ENCODE results near the gene SKOR1. TPM values are rescaled to one million over a fixed set of nuclear protein-coding genes. Genes with fewer than 3 reads are reported as not detected.

The SKOR1 gene
- total RNA-seq, 1 experiment from 2014 or later: 0.13 TPM

GRCh38 chr15:67865766-67866165 lies 40.5 kb downstream of the SKOR1 start:
- H3K14ac ChIP-seq (ENCODE audit: insufficient read depth, low read length): no peak overlapping the region
- Mint-ChIP-seq H3K27me3 (ENCODE audit: low read depth) (peaks cover 22% of the 10 kb centered on the region), H3K27ac (peak overlapping the region in 2 of 3 experiments; percentile 20 to 52; a peak in 3 of 7 replicates), H3K36me3 (ENCODE audit: insufficient read depth in 1 of 3, low read depth in 3 of 3) (peaks cover 1 to 10% (median 8%) of the 10 kb centered on the region in 3 experiments; a peak in 4 of 7 replicates), H3K9me3 (peaks cover 14% of the 10 kb centered on the region in 2 experiments), H3K4me1 (peaks cover 18 to 19% of the 10 kb centered on the region in 2 experiments), H3K4me3 (no peak overlapping the region)
- no peak overlapping the region for H4K91ac ChIP-seq (ENCODE audit: insufficient read length, low read depth, low read length)
- H2BK120ac ChIP-seq (ENCODE audit: low read depth, low read length, poor library complexity, severe bottlenecking): no peak overlapping the region
- no peak overlapping the region for H3K23ac ChIP-seq (ENCODE audit: insufficient read length, low read depth, low read length)
- no peaks in the 10 kb centered on the region for H3K79me2 ChIP-seq (ENCODE audit: insufficient read depth, low read length)
- no peak overlapping the region for H2AFZ ChIP-seq (ENCODE audit: low read length)
- H3K4ac ChIP-seq (ENCODE audit: low read depth, low read length): no peak overlapping the region
- H3T11ph ChIP-seq (ENCODE audit: low read length): no peak overlapping the region
- H2BK12ac ChIP-seq (ENCODE audit: insufficient read length, low read depth, low read length): no peak overlapping the region
- DNase-seq: no peak
- no peaks in the 10 kb centered on the region for H4K20me1 ChIP-seq (ENCODE audit: control insufficient read depth, insufficient read depth, insufficient read length)
- H3K4me2 ChIP-seq (ENCODE audit: insufficient read depth, insufficient read length, low read length): no peak overlapping the region
- no peak overlapping the region for H2BK20ac ChIP-seq (ENCODE audit: low read depth, low read length, poor library complexity, severe bottlenecking)
- H4K5ac ChIP-seq (ENCODE audit: insufficient read length, low read depth, low read length): no peak overlapping the region
- TF ChIP-seq, protein P1, sequence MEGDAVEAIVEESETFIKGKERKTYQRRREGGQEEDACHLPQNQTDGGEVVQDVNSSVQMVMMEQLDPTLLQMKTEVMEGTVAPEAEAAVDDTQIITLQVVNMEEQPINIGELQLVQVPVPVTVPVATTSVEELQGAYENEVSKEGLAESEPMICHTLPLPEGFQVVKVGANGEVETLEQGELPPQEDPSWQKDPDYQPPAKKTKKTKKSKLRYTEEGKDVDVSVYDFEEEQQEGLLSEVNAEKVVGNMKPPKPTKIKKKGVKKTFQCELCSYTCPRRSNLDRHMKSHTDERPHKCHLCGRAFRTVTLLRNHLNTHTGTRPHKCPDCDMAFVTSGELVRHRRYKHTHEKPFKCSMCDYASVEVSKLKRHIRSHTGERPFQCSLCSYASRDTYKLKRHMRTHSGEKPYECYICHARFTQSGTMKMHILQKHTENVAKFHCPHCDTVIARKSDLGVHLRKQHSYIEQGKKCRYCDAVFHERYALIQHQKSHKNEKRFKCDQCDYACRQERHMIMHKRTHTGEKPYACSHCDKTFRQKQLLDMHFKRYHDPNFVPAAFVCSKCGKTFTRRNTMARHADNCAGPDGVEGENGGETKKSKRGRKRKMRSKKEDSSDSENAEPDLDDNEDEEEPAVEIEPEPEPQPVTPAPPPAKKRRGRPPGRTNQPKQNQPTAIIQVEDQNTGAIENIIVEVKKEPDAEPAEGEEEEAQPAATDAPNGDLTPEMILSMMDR (conservative IDR thresholded peaks at IDR 0.05): no peak
- no peaks in the 10 kb centered on the region for H3K23me2 ChIP-seq (ENCODE audit: insufficient read length, low read depth, low read length, poor library complexity, severe bottlenecking)
- H2BK15ac ChIP-seq (ENCODE audit: low read depth, low read length): no peak overlapping the region
- no peak overlapping the region for H3K27ac ChIP-seq (ENCODE audit: insufficient read length, low read depth, low read length)
- no peak overlapping the region for H3K56ac ChIP-seq (ENCODE audit: insufficient read length, low read depth, low read length)
- no peaks in the 10 kb centered on the region for H3K27me3 ChIP-seq (ENCODE audit: insufficient read depth, low read length)
- no peak overlapping the region for H3K18ac ChIP-seq (ENCODE audit: insufficient read length, low read depth, low read length)
- no peak overlapping the region for H3K9ac ChIP-seq (ENCODE audit: extremely low read depth, insufficient read length, low read length)
- no peaks in the 10 kb centered on the region; the same call in 1 of the 2 replicates for H3K4me1 ChIP-seq (ENCODE audit: insufficient read depth, low read length)
- no peak overlapping the region for H2AK5ac ChIP-seq (ENCODE audit: insufficient read length, low read length)
- H4K8ac ChIP-seq (replicated peaks; ENCODE audit: insufficient read length, low read depth, low read length): no peak overlapping the region
- no CpG with 5 or more reads among the region's 4 CpGs for WGBS (ENCODE audit: extremely low coverage, insufficient read length, low lambda C conversion rate)
- no peaks in the 10 kb centered on the region for H3K9me3 ChIP-seq (ENCODE audit: control insufficient read depth, low read depth, low read length)
- no peaks in the 10 kb centered on the region for H3K79me1 ChIP-seq (ENCODE audit: insufficient read depth, low read depth, low read length, poor library complexity, severe bottlenecking)
- H2BK5ac ChIP-seq (ENCODE audit: insufficient read length, low read length): no peak overlapping the region
